Fibroblast of mammary gland (primary cell): Measurements from ENCODE around the gene NAA38.

Experiments
- DNase-seq: peaks from one replicate; pipeline ENCODE4 v3.0.0-alpha.2; 2010; ENCODE audit warnings: low read depth
- H3K4me3 ChIP-seq: 2 replicates; pipeline ENCODE4 v1.5.1; 2011; ENCODE audit warnings: low read depth, mild to moderate bottlenecking, low read length, moderate library complexity; ENCODE audit not compliant: control insufficient read depth
- TF ChIP-seq, protein P1 (sequence below): conservative IDR thresholded peaks from 2 replicates; pipeline ENCODE4 v1.5.1; 2011; ENCODE audit warnings: low read depth, low read length, inconsistent platforms; ENCODE audit not compliant: control insufficient read depth, insufficient read depth

Gene NAA38

DNA sequence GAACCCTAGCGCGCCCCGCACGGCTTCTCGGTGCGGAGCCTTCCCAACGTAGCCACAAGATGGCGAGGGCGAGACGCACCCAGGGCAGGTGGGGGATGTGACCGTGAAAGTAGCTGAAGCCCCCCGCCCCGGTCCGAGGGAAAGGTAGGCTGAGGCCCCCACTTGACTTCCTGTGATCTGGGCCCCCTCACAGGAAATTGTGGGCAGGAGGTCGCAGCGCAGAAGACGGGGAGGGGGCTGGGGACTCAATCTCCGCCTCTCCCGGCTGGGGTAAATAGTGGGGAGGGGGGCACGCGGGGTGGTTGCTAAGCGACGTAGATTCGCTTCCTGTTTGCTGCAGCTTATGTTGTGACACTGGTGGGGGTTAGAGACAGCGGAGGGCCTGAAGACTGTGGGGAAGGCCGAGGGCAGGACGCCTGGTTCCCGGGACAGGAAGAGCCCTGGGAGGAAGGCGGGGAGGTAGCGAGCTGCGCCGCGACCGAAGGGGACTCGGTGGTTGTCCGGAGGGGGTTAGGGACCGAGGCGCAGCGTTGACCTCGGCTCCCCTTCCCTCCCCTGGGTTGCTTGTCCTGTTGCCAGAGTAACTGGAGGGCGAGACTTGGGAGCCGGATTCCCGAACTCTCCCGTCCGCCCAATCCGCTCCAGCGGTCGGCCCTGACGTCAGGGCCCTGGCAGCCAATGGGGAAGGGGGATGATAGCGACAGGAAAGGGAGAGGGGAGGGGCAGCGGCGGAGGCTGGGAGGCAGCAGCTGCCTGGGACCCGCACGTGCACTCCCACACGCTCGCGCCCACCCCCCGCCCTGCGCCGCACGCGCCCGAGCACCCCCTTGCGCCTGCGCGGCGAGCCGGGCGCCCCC is 22.2 kb downstream of the NAA38 start:
- DNase-seq, result peak; percentile 96
- TF ChIP-seq, protein P1, sequence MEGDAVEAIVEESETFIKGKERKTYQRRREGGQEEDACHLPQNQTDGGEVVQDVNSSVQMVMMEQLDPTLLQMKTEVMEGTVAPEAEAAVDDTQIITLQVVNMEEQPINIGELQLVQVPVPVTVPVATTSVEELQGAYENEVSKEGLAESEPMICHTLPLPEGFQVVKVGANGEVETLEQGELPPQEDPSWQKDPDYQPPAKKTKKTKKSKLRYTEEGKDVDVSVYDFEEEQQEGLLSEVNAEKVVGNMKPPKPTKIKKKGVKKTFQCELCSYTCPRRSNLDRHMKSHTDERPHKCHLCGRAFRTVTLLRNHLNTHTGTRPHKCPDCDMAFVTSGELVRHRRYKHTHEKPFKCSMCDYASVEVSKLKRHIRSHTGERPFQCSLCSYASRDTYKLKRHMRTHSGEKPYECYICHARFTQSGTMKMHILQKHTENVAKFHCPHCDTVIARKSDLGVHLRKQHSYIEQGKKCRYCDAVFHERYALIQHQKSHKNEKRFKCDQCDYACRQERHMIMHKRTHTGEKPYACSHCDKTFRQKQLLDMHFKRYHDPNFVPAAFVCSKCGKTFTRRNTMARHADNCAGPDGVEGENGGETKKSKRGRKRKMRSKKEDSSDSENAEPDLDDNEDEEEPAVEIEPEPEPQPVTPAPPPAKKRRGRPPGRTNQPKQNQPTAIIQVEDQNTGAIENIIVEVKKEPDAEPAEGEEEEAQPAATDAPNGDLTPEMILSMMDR, result peak; percentile 75
- peak overlapping the region; percentile 71 for H3K4me3 ChIP-seq

DNA sequence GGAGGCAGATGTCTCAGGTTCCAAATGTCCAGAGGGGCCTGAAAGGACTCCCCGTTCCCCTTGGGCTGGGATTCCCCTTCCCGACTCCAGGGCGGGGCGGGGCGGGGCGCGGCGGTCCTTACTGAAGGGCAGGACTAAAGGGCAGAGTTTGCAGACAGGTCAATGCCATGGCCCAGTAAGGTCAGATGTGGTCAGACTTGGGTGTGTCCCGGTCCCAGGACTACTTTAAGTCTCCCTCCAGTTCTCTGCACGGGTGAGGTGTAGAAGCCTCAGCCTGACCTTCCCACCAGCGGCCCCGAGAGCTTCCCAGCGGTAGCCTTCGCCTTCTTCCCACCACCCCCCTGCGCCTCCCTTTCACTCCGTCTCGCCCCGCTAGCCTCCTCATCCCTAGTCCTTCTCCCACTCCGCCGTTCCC is 22.8 kb downstream of the NAA38 start:
- TF ChIP-seq, protein P1, result no peak
- DNase-seq, result no peak
- peak overlapping the region; percentile 71 for H3K4me3 ChIP-seq

DNA sequence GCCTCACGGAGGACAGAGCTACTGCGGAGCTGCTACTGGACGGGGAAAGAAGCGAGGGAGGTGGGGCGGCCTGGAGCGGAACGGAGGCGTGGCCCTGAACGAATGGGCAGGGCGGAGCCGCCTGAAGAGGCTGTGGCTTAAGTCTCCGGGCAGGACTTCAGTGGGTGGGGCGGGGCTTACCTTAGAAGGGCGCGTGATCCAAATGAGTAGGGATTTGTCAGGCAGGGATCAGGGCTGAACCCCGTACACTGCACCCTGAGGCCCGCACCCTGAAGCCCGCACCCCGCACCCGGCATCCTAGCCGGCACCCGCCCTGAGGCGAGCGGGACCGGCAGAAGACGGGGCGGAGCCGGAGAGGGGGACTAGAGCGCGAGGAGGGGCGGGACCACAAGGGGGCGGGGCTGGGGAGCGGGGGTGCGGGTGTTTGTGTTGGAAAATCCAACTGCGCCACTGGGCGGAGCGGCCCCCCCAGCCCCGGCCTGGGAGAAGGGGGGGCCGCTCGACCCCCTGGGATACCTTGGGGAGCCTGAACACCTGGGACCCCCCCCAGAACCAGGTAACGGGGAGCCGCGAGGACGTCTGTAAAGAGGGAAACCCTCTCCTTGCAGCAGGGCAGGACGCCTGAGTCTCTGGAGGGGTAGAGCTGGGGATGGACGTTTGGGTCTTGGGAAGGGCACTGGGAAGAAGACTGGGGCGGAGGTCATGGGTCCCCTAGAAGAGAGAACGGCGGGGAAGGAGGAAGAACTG is 23.4 kb downstream of the NAA38 start, which contains the start of gene KDM6B:
Gene KDM6B, plus strand, starts transcription at position 423 of the 747 bp plus-strand sequence. CDS start 11,338 bp downstream, outside the sequence.
- TF ChIP-seq, protein P1, result no peak
- DNase-seq, result peak; percentile 86

DNA sequence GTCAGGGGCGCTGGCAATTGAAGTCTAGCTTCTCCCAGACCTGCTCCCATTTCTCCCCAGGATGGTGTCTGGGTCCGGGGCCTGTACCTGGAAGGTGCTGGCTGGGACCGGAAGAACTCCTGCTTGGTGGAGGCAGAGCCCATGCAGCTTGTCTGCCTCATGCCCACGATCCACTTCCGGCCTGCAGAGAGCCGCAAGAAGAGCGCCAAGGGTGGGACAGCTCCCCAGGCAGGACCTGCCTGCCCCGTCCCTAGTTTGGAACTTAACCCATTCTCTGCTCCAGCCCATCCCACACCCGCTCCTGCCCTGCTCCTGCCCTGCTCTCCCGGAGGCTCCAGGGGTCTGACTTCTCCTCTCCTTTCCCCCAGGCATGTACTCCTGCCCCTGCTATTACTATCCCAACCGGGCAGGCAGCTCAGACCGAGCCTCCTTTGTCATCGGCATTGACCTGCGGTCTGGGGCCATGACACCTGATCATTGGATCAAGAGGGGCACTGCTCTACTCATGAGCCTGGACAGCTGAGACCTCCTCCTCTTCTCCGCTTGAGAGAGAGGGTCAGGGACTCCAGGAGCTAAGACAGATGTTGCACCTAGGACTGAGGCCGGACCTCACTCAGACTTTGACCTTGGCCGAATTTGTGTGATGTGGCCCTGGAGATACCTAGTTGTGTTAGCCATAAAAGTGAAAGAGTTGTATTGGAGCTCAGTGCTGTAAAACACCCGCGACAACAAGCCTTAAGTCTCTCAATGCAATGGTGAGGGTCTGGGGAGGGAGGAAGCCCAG is 24.2 kb downstream of the NAA38 start:
- no peak for DNase-seq
- peak overlapping the region; percentile 71 for H3K4me3 ChIP-seq
- TF ChIP-seq, protein P1, result no peak

More for the DNA sequence above, 23.4 kb downstream of the NAA38 start, which contains the start of gene KDM6B:
- H3K4me3 ChIP-seq, result peak within 1 kb of the TSS; percentile 71

DNA sequence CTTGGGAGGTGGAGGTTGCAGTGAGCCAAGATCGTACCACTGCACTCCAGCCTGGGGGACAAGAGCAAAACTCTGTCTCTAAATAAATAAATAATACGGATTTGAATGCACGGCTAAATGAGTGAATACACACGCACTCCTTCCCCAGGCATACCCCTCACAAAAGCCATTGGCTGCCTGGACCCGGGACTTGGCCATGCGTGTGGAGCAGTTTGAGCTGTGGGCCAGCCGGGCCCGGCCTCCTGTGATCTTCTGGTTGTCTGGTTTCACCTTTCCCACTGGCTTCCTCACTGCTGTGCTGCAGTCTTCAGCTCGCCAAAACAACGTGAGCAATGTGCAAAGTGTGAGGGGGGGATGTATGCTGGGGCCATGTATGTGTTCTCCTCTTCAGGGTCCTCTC is 24.9 kb downstream of the NAA38 start:
- H3K4me3 ChIP-seq, result no peak overlapping the region
- DNase-seq, result no peak
- TF ChIP-seq, protein P1, result no peak

DNA sequence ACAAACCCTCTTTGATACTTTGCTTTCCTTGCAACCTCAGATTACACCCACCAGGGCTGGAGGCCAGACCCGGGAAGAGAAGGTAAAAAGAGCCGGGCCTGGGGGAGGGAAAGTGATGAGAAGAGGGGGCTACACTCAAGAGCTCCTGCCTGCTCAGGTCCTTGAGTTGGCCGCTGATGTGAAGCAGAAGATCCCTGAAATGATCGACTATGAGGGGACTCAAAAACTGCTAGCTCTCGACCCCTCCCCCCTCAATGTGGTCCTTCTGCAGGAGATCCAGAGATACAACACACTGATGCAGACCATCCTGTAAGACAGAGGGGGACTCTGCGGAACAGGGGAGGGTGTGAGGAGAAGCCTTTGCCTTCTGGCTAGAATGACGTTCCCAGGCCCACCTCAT is 26.1 kb downstream of the NAA38 start:
- no peak for DNase-seq
- H3K4me3 ChIP-seq, result no peak overlapping the region
- TF ChIP-seq, protein P1, result no peak
